ENCODE measurements around the gene CAPZB.
"Not testable (repeated sequence)": the region's sequence is repeated elsewhere in the genome, so short reads cannot be mapped to it uniquely, and the experiment has no call there.

Gene CAPZB

GRCh38 chr1:19315378-19316198 is 169.8 kb downstream of the CAPZB start:
- no peak for DNase-seq (ENCODE audit: extremely low read depth in 1 of 2, low read depth in 1 of 2)

GRCh38 chr1:19313961-19314882 is 171.1 kb downstream of the CAPZB start:
- DNase-seq (ENCODE audit: extremely low read depth in 1 of 2, low read depth in 1 of 2) = no peak

GRCh38 chr1:19313636-19313959 is 171.7 kb downstream of the CAPZB start:
- DNase-seq (ENCODE audit: extremely low read depth in 1 of 2, low read depth in 1 of 2) = no peak

GRCh38 chr1:19312782-19313635 is 172.3 kb downstream of the CAPZB start:
- DNase-seq (ENCODE audit: extremely low read depth in 1 of 2, low read depth in 1 of 2) = no peak

GRCh38 chr1:19311931-19312781 is 173.2 kb downstream of the CAPZB start, which contains the start of the genes AKR7A2 and SLC66A1:
Gene AKR7A2, minus strand, starts transcription at chr1:19312144. Its CDS starts 20 bp downstream, at chr1:19312124.
Gene SLC66A1, plus strand, starts transcription at chr1:19312326. Its CDS starts 5,352 bp downstream, at chr1:19317678.
- peak; percentile 60 to 86 for DNase-seq (ENCODE audit: extremely low read depth in 1 of 2, low read depth in 1 of 2)

GRCh38 chr1:19311503-19311930 is 173.8 kb downstream of the CAPZB start:
- DNase-seq (ENCODE audit: extremely low read depth in 1 of 2, low read depth in 1 of 2) = no peak

- DNase-seq (ENCODE audit: extremely low read depth in 1 of 2, low read depth in 1 of 2) = no peak
These were observed 174.4 kb downstream of the CAPZB start for GRCh38 chr1:19310720-19311502.

- DNase-seq (ENCODE audit: extremely low read depth in 1 of 2, low read depth in 1 of 2) = no peak
These were observed 175.3 kb downstream of the CAPZB start for GRCh38 chr1:19310061-19310460.

- DNase-seq (ENCODE audit: extremely low read depth in 1 of 2, low read depth in 1 of 2) = no peak
These were observed 176.1 kb downstream of the CAPZB start for GRCh38 chr1:19309123-19309813.

GRCh38 chr1:19308509-19308907 is 176.8 kb downstream of the CAPZB start:
- no peak for DNase-seq (ENCODE audit: extremely low read depth in 1 of 2, low read depth in 1 of 2)

GRCh38 chr1:19307794-19308508 is 177.4 kb downstream of the CAPZB start:
- DNase-seq (ENCODE audit: extremely low read depth in 1 of 2, low read depth in 1 of 2) = no peak

GRCh38 chr1:19306941-19307340 is 178.4 kb downstream of the CAPZB start:
- DNase-seq (ENCODE audit: extremely low read depth in 1 of 2, low read depth in 1 of 2) = no peak

- DNase-seq (ENCODE audit: extremely low read depth in 1 of 2, low read depth in 1 of 2) = no peak
These were observed 179.5 kb downstream of the CAPZB start for GRCh38 chr1:19305880-19306279.

- DNase-seq (ENCODE audit: extremely low read depth in 1 of 2, low read depth in 1 of 2) = not testable (repeated sequence)
These were observed 181.3 kb downstream of the CAPZB start for GRCh38 chr1:19304081-19304480.

- no peak for DNase-seq (ENCODE audit: extremely low read depth in 1 of 2, low read depth in 1 of 2)
These were observed 185.1 kb downstream of the CAPZB start for GRCh38 chr1:19300211-19300610.

GRCh38 chr1:19294638-19295037 is 190.7 kb downstream of the CAPZB start:
- DNase-seq (ENCODE audit: extremely low read depth in 1 of 2, low read depth in 1 of 2) = no peak

- DNase-seq (ENCODE audit: extremely low read depth in 1 of 2, low read depth in 1 of 2) = no peak
These were observed 196.1 kb downstream of the CAPZB start for GRCh38 chr1:19289244-19289643.
